ENCODE data around the gene TUBGCP6.

DNA sequence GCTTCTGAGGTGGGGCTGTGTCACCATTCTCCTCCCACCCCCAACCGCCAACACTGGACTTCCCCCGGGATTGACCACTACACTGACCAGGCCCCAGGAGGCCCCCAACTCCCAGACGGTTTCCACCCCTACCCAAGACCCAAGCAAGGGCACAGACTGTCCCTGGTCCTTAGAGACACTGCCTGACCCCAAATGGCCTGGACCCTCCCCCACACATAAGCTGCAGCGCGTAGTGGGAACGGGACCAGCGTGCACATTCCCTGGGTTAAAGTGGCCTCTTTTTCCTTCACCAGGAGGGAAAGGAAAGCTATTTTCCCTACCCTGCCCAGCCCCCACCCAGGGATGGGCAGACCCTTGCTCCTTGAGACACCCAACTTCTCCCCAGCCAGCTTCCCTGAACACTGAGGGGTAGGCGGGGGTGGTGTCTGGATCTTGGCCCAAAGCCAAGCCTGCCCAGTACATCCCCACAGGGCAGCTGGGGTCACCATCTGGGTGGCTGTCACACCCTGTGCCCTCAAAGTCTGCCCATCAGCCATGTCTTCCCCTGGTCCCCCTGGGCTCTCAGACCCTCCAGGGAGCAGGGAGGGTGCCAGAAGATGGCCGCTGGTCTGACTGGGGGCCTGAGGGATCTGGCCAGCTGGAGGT is 18.3 kb upstream of the TUBGCP6 start:
- TF ChIP-seq, protein P1, sequence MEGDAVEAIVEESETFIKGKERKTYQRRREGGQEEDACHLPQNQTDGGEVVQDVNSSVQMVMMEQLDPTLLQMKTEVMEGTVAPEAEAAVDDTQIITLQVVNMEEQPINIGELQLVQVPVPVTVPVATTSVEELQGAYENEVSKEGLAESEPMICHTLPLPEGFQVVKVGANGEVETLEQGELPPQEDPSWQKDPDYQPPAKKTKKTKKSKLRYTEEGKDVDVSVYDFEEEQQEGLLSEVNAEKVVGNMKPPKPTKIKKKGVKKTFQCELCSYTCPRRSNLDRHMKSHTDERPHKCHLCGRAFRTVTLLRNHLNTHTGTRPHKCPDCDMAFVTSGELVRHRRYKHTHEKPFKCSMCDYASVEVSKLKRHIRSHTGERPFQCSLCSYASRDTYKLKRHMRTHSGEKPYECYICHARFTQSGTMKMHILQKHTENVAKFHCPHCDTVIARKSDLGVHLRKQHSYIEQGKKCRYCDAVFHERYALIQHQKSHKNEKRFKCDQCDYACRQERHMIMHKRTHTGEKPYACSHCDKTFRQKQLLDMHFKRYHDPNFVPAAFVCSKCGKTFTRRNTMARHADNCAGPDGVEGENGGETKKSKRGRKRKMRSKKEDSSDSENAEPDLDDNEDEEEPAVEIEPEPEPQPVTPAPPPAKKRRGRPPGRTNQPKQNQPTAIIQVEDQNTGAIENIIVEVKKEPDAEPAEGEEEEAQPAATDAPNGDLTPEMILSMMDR (IDR thresholded peaks at IDR 0.05 in 4 of 5, conservative IDR thresholded peaks at IDR 0.05 in 1 of 5) = no peak
- no peak for TF ChIP-seq POLR2A (IDR thresholded peaks at IDR 0.05)

Measured in gastrocnemius medialis (tissue), 4 donors.